Lung (tissue), 12 donors: ENCODE measurements around the gene PKD1. TPM values are rescaled to one million over a fixed set of nuclear protein-coding genes. Genes with fewer than 3 reads are reported as not detected.

Experiments used
- ATAC-seq: fragments of 200-7000 bp; cut with Tn5 transposase; one replicate; pipeline ENCODE4 v1.9.1; 2020; ENCODE audit warnings: moderate number of reproducible peaks; ENCODE audit not compliant: insufficient read depth, low FRiP score
- DNase-seq, 3 donors: peaks; one replicate each; pipeline ENCODE4 v3.0.0-alpha.2; 2013 to 2017
- H3K27ac ChIP-seq, 2 donors: one replicate each; pipeline ENCODE4 v1.5.1; 2013; ENCODE audit warnings: mild to moderate bottlenecking in 2 of 2, moderate library complexity in 2 of 2, control low read depth in 1 of 2, inconsistent platforms in 1 of 2, low read depth in 1 of 2, low read length in 1 of 2
- H3K27me3 ChIP-seq, 3 donors: one replicate each; pipeline ENCODE4 v1.5.1; 2013; ENCODE audit warnings: low read length in 2 of 3; ENCODE audit not compliant: control insufficient read depth in 3 of 3, insufficient read depth in 3 of 3
- H3K36me3 ChIP-seq, 4 donors: one replicate each; pipeline ENCODE4 v1.5.1; 2013; ENCODE audit warnings: low read length in 4 of 4, mild to moderate bottlenecking in 1 of 4, moderate library complexity in 1 of 4; ENCODE audit not compliant: control insufficient read depth in 4 of 4, insufficient read depth in 4 of 4
- H3K4me1 ChIP-seq, 5 donors: one replicate each; pipeline ENCODE4 v1.5.1; 2013; ENCODE audit warnings: low read length in 5 of 5, mild to moderate bottlenecking in 2 of 5, moderate library complexity in 1 of 5; ENCODE audit not compliant: control insufficient read depth in 5 of 5, insufficient read depth in 5 of 5
- H3K4me3 ChIP-seq: one replicate; pipeline ENCODE4 v1.5.1; 2013; ENCODE audit warnings: mild to moderate bottlenecking, control low read depth, moderate library complexity
- H3K9ac ChIP-seq, 2 donors: one replicate each; pipeline ENCODE4 v1.5.1; 2013; ENCODE audit warnings: low read length in 2 of 2, control low read depth in 1 of 2; ENCODE audit not compliant: insufficient read depth in 1 of 2
- H3K9me3 ChIP-seq, 4 donors: one replicate each; pipeline ENCODE4 v1.5.1; 2013; ENCODE audit warnings: low read length in 3 of 4, mild to moderate bottlenecking in 1 of 4, moderate library complexity in 1 of 4; ENCODE audit not compliant: control insufficient read depth in 4 of 4, insufficient read depth in 3 of 4
- CTCF ChIP-seq: IDR thresholded peaks from 2 replicates; pipeline ENCODE4 v1.5.1; 2012; ENCODE audit warnings: mild to moderate bottlenecking; ENCODE audit errors: control extremely low read depth, extremely low read depth
- WGBS, 2 donors: extraction: QIAGEN DNeasy Blood & Tissue Kit; methylation state at CpG; one replicate each; pipeline ENCODE4 v1.1.7; 2013; 5-methylcytosine and 5-hydroxymethylcytosine counted together
- polyA plus RNA-seq, 2 donors: library from polyadenylated mRNA; stranded (reverse); fragments of 200-250 nt; gene quantifications; one replicate each; pipeline ENCODE4 v1.2.1, GENCODE V29; 2013
- total RNA-seq, 2 donors: library from RNA; depleted of rRNA in 1 of 2; stranded (reverse); fragments of >200 nt in 1 of 2; gene quantifications; one replicate each; pipeline ENCODE4 v1.2.1, GENCODE V29; 2014 to 2021
- donor health status: control.
- donor health status: control.
- donor health status: Bipolar disorder and iron deficiency.
- donor health status: healthy.
- donor health status: DM: yes; HTN: yes; CAD: no.

PKD1 gene
- total and polyA plus RNA-seq, 4 donors: 39.1 to 128 (median 64.6) TPM

- no peak overlapping the region for H3K27ac ChIP-seq
- H3K27me3 ChIP-seq: no peaks in the 10 kb centered on the region
- DNase-seq (no peak), ATAC-seq (no peak)
- no peak overlapping the region for H3K9ac ChIP-seq
- WGBS, 2 donors: 93 to 95% methylated on average over 28 to 29 of the region's 29 CpGs
- peaks cover 0 to 1% (median 0%) of the 10 kb centered on the region in 4 donors for H3K9me3 ChIP-seq
- H3K4me3 ChIP-seq: no peak overlapping the region
- H3K36me3 ChIP-seq: peaks cover 3 to 88% (median 23%) of the 10 kb centered on the region in 4 donors
- no peak for TF ChIP-seq CTCF
- peaks cover 0 to 36% (median 14%) of the 10 kb centered on the region in 5 donors for H3K4me1 ChIP-seq
Observed at GRCh38 chr16:2084895-2085625, 50.6 kb downstream of the PKD1 start.

- H3K36me3 ChIP-seq: peaks cover 3 to 89% (median 26%) of the 10 kb centered on the region in 4 donors
- no peak for ATAC-seq
- peaks cover 0 to 1% (median 0%) of the 10 kb centered on the region in 4 donors for H3K9me3 ChIP-seq
- H3K27ac ChIP-seq: no peak overlapping the region
- H3K4me1 ChIP-seq: peaks cover 0 to 36% (median 14%) of the 10 kb centered on the region in 5 donors
- DNase-seq: no peak
- H3K9ac ChIP-seq: no peak overlapping the region
- no peaks in the 10 kb centered on the region for H3K27me3 ChIP-seq
- 96% methylated on average over 43 to 44 of the region's 44 CpGs for WGBS, 2 donors
- no peak for TF ChIP-seq CTCF
- H3K4me3 ChIP-seq: no peak overlapping the region
Observed at GRCh38 chr16:2083876-2084780, 51.6 kb downstream of the PKD1 start.

GRCh38 chr16:2083409-2083808 is 52.3 kb downstream of the PKD1 start:
- no peak overlapping the region for H3K4me3 ChIP-seq
- no peak overlapping the region for H3K9ac ChIP-seq
- no peaks in the 10 kb centered on the region for H3K27me3 ChIP-seq
- H3K9me3 ChIP-seq: peaks cover 0 to 1% (median 0%) of the 10 kb centered on the region in 4 donors
- 69 to 74% methylated on average over 17 to 19 of the region's 19 CpGs for WGBS, 2 donors
- peaks cover 0 to 36% (median 14%) of the 10 kb centered on the region in 5 donors for H3K4me1 ChIP-seq
- ATAC-seq: no peak
- no peak for TF ChIP-seq CTCF
- peak overlapping the region in 1 of 2 donors; percentile 54 for H3K27ac ChIP-seq
- peaks cover 3 to 89% (median 25%) of the 10 kb centered on the region in 4 donors for H3K36me3 ChIP-seq
- no peak for DNase-seq
